Ammon's horn (tissue), 1 donor: ENCODE data around the gene PCDHA5.
A peak's percentile ranks its signal among the peaks of the same experiment; 100 is the strongest.
"Not testable (repeated sequence)": the region's sequence is repeated elsewhere in the genome, so short reads cannot be mapped to it uniquely, and the experiment has no call there.

ENCODE experiments used
- DNase-seq: peaks from one replicate; pipeline ENCODE4 v3.0.0-alpha.2; 2016; ENCODE audit warnings: low spot score

The PCDHA5 gene

GRCh38 chr5:140821375-140822280 is at the start of gene PCDHA5:
PCDHA5 (plus strand) TSS chr5:140821613.
- no peak for DNase-seq

- no peak for DNase-seq
Measured at GRCh38 chr5:140780512-140780911, 40.9 kb upstream of the PCDHA5 start.

- DNase-seq, result no peak
Measured at GRCh38 chr5:140785905-140786686, 35.3 kb upstream of the PCDHA5 start, which contains the start of gene PCDHA1. PCDHA1 (plus strand) TSS chr5:140786140.

- not testable (repeated sequence) for DNase-seq
Measured at GRCh38 chr5:140787422-140787821, 34.0 kb upstream of the PCDHA5 start.

GRCh38 chr5:140787849-140788504 is 33.4 kb upstream of the PCDHA5 start:
- DNase-seq, result not testable (repeated sequence)

- no peak for DNase-seq
Measured at GRCh38 chr5:140791089-140791488, 30.3 kb upstream of the PCDHA5 start.

GRCh38 chr5:140794595-140795258 is 26.7 kb upstream of the PCDHA5 start, which contains the start of gene PCDHA2:
PCDHA2 (plus strand) TSS chr5:140794852.
- peak; percentile 25 for DNase-seq

- peak; percentile 11 for DNase-seq
Measured at GRCh38 chr5:140795259-140795641, 26.2 kb upstream of the PCDHA5 start.

- DNase-seq, result not testable (repeated sequence)
Measured at GRCh38 chr5:140796072-140796717, 25.2 kb upstream of the PCDHA5 start.

- DNase-seq, result no peak
Measured at GRCh38 chr5:140796718-140797095, 24.7 kb upstream of the PCDHA5 start.

GRCh38 chr5:140800816-140801493 is 20.5 kb upstream of the PCDHA5 start, which contains the start of gene PCDHA3:
PCDHA3 (plus strand) TSS chr5:140801057.
- peak; percentile 67 for DNase-seq

GRCh38 chr5:140801494-140801841 is 19.9 kb upstream of the PCDHA5 start:
- DNase-seq, result peak; percentile 28

- DNase-seq, result not testable (repeated sequence)
Measured at GRCh38 chr5:140802381-140802780, 19.0 kb upstream of the PCDHA5 start.

GRCh38 chr5:140802781-140803271 is 18.6 kb upstream of the PCDHA5 start:
- DNase-seq, result no peak

- DNase-seq, result peak; percentile 43
Measured at GRCh38 chr5:140806834-140807775, 14.3 kb upstream of the PCDHA5 start, which contains the start of gene PCDHA4. PCDHA4 (plus strand) TSS chr5:140807068.

- not testable (repeated sequence) for DNase-seq
Measured at GRCh38 chr5:140808241-140808888, 13.0 kb upstream of the PCDHA5 start.

GRCh38 chr5:140808889-140809291 is 12.5 kb upstream of the PCDHA5 start:
- no peak for DNase-seq

GRCh38 chr5:140822281-140822629 is 842 bp downstream of the PCDHA5 start:
- no peak for DNase-seq

GRCh38 chr5:140822969-140823368 is 1.6 kb downstream of the PCDHA5 start:
- not testable (repeated sequence) for DNase-seq
